Measurements from ENCODE around the gene SET. TPM values are rescaled to one million over a fixed set of nuclear protein-coding genes. Genes with fewer than 3 reads are reported as not detected.

Gene SET
- total RNA-seq, 2 experiments from 2014 or later: 598 to 701 TPM

DNA sequence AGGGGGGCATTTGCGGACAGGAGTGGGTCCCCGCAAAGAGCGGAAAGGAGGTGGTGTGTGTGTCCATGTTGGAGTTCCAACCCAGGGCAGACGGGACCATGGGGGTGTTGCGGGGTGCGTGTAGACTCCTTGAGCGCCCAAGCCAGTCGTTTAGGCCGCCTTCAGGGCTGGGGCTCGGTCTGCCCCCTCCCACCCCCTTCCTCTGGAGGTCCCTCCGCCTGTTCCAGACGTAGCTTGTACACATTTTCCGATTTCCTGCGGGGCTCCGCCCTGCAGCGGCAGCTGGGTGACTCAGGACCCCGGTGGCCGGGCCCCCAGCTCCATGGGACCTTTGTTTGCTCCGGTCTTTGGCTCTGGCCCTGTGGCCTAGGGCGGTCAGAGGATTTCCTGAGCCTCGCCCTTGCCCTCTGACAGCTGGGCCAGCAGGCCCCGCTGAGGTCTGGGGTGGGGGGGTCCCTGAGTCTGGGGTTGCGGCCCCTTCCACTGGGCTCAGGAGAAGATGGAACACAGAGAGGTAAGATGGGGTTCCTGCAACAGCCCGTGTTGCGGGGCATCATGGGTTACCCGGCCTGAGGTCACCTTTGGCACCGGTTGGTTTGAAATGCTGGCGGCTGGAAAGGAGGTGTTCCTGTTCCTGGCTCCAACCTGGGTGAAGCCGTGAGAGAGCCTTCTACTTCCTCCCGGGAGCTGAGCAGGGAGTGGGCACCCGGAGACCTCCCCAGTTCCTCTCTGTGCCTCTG is 14.8 kb downstream of the SET start:
- no peak overlapping the region for H2AFZ ChIP-seq (ENCODE audit: low read length)
- ChIA-PET POLR2A (no interaction called here), CTCF (ENCODE audit: unreplicated experiment) (no interaction called here)
- no peak overlapping the region for H3K4me3 ChIP-seq (ENCODE audit: low read depth, low read length, poor library complexity, severe bottlenecking)
- no peak for DNase-seq (ENCODE audit: low spot score)
- no peak overlapping the region for H3K27ac ChIP-seq (ENCODE audit: low read depth, low read length, poor library complexity, severe bottlenecking)
- 0 out of 2 replicates have a peak, but pooled peaks cover 4% of the 10 kb centered on the region for H3K36me3 ChIP-seq (ENCODE audit: insufficient read depth, low read length)
- no peaks in the 10 kb centered on the region for H4K20me1 ChIP-seq (ENCODE audit: insufficient read depth, low read length)
- no peaks in the 10 kb centered on the region for H3K9me2 ChIP-seq (ENCODE audit: insufficient read depth, low read length)
- intact Hi-C loops (cut with micrococcal nuclease; ENCODE audit: unreplicated experiment): no loop called here
- H3K4me1 ChIP-seq (ENCODE audit: insufficient read depth, low read length, poor library complexity, severe bottlenecking): peaks cover 17% of the 10 kb centered on the region
- BruUV-seq (replicated peaks): no TSS peak
- H3K4me2 ChIP-seq (ENCODE audit: low read length): peak overlapping the region; percentile 80; the same call in 1 of the 2 replicates
- no peaks in the 10 kb centered on the region for H3K9me3 ChIP-seq (ENCODE audit: low read length)
- no peaks in the 10 kb centered on the region for H3K79me2 ChIP-seq (ENCODE audit: insufficient read depth, low read depth, low read length)
- no peak for TF ChIP-seq EZH2phosphoT487 (IDR thresholded peaks at IDR 0.05; ENCODE audit: borderline replicate concordance, low read depth, low read length)

- no peak overlapping the region for H3K4me3 ChIP-seq (ENCODE audit: low read depth, low read length, poor library complexity, severe bottlenecking)
- H3K9me3 ChIP-seq (ENCODE audit: low read length): no peaks in the 10 kb centered on the region
- POLR2A ChIA-PET: no interaction called here
- BruUV-seq (replicated peaks): no TSS peak
- no peak overlapping the region for H3K27ac ChIP-seq (ENCODE audit: low read depth, low read length, poor library complexity, severe bottlenecking)
- no peaks in the 10 kb centered on the region for H4K20me1 ChIP-seq (ENCODE audit: insufficient read depth, low read length)
- CTCF ChIA-PET (ENCODE audit: unreplicated experiment): no interaction called here
- peaks cover 17% of the 10 kb centered on the region for H3K4me1 ChIP-seq (ENCODE audit: insufficient read depth, low read length, poor library complexity, severe bottlenecking)
- DNase-seq (ENCODE audit: low spot score): no peak
- H2AFZ ChIP-seq (ENCODE audit: low read length): no peak overlapping the region
- TF ChIP-seq, protein P1, sequence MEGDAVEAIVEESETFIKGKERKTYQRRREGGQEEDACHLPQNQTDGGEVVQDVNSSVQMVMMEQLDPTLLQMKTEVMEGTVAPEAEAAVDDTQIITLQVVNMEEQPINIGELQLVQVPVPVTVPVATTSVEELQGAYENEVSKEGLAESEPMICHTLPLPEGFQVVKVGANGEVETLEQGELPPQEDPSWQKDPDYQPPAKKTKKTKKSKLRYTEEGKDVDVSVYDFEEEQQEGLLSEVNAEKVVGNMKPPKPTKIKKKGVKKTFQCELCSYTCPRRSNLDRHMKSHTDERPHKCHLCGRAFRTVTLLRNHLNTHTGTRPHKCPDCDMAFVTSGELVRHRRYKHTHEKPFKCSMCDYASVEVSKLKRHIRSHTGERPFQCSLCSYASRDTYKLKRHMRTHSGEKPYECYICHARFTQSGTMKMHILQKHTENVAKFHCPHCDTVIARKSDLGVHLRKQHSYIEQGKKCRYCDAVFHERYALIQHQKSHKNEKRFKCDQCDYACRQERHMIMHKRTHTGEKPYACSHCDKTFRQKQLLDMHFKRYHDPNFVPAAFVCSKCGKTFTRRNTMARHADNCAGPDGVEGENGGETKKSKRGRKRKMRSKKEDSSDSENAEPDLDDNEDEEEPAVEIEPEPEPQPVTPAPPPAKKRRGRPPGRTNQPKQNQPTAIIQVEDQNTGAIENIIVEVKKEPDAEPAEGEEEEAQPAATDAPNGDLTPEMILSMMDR (conservative IDR thresholded peaks at IDR 0.05; ENCODE audit: low read length): no peak
- no peak for TF ChIP-seq EZH2phosphoT487 (IDR thresholded peaks at IDR 0.05; ENCODE audit: borderline replicate concordance, low read depth, low read length)
- H3K79me2 ChIP-seq (ENCODE audit: insufficient read depth, low read depth, low read length): no peaks in the 10 kb centered on the region
- H3K36me3 ChIP-seq (ENCODE audit: insufficient read depth, low read length): no peaks in the 10 kb centered on the region
- intact Hi-C loops (cut with micrococcal nuclease; ENCODE audit: unreplicated experiment): no loop called here
- peak overlapping the region; percentile 7; the same call in 1 of the 2 replicates for H3K4me2 ChIP-seq (ENCODE audit: low read length)
- H3K9me2 ChIP-seq (ENCODE audit: insufficient read depth, low read length): no peaks in the 10 kb centered on the region
Measured at GRCh38 chr9:128704356-128704670, 15.3 kb downstream of the SET start.

GRCh38 chr9:128705051-128705965 is 16.3 kb downstream of the SET start:
- Histone ChIP-seq H3K79me2 (ENCODE audit: insufficient read depth, low read depth, low read length) (no peaks in the 10 kb centered on the region), H4K20me1 (ENCODE audit: insufficient read depth, low read length) (no peaks in the 10 kb centered on the region), H3K4me1 (ENCODE audit: insufficient read depth, low read length, poor library complexity, severe bottlenecking) (peaks cover 17% of the 10 kb centered on the region), H3K27ac (ENCODE audit: low read depth, low read length, poor library complexity, severe bottlenecking) (no peak overlapping the region), H2AFZ (ENCODE audit: low read length) (no peak overlapping the region), H3K36me3 (ENCODE audit: insufficient read depth, low read length) (no peaks in the 10 kb centered on the region), H3K9me2 (ENCODE audit: insufficient read depth, low read length) (no peaks in the 10 kb centered on the region), H3K4me2 (ENCODE audit: low read length) (no peak overlapping the region), H3K4me3 (ENCODE audit: low read depth, low read length, poor library complexity, severe bottlenecking) (no peak overlapping the region), H3K9me3 (ENCODE audit: low read length) (no peaks in the 10 kb centered on the region)
- DNase-seq (ENCODE audit: low spot score): no peak
- POLR2A ChIA-PET: interaction anchor here (0.6 to 1.0 kb wide), 4 partner anchors 10 to 219 kb away, joined by 3 to 8 read pairs (median 6); no protein-coding TSS in a partner anchor
- CTCF ChIA-PET (ENCODE audit: unreplicated experiment): no interaction called here
- intact Hi-C loops (cut with micrococcal nuclease; ENCODE audit: unreplicated experiment): no loop called here
- TF ChIP-seq EZH2phosphoT487 (IDR thresholded peaks at IDR 0.05; ENCODE audit: borderline replicate concordance, low read depth, low read length): no peak
- TF ChIP-seq, protein P1 (conservative IDR thresholded peaks at IDR 0.05; ENCODE audit: low read length): no peak
- BruUV-seq (replicated peaks): no TSS peak

Data from OCI-LY7 (cell line).